GM21576 (cell line): Measurements from ENCODE around the gene KCNE1.
"Not testable (repeated sequence)": the region's sequence is repeated elsewhere in the genome, so short reads cannot be mapped to it uniquely, and the experiment has no call there.

ENCODE experiments used
- ATAC-seq: cut with Tn5 transposase; IDR thresholded peaks from one replicate; pipeline ENCODE4 v1.9.1; 2021; ENCODE audit warnings: mild to moderate bottlenecking, moderate library complexity; ENCODE audit not compliant: unreplicated experiment

KCNE1 gene

GRCh38 chr21:34428441-34428840 is 83.6 kb downstream of the KCNE1 start:
- not testable (repeated sequence) for ATAC-seq

DNA sequence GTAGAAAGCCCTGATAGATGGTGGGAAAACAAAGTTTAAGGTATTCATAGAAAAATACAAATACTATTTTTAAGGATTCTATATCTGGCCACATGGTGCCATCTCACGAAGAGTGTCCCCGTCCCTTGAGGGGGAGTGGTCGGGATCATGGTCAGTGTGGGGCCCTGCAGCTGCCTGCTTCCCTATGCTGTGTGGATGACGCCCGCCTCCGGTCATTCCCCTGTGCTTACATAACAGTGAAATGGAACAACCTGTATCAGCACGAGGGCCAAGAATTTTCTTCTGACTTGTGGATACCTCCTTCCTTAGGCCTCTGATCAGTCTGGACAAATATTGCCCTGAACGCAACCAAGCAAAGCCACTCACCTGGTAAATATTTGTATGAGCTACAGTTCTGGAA is 84.7 kb downstream of the KCNE1 start:
- not testable (repeated sequence) for ATAC-seq

GRCh38 chr21:34423805-34424204 is 88.2 kb downstream of the KCNE1 start, which contains the start of gene SMIM34:
SMIM34 (minus strand) TSS chr21:34423951; CDS start chr21:34423839, 112 bp downstream.
- not testable (repeated sequence) for ATAC-seq

DNA sequence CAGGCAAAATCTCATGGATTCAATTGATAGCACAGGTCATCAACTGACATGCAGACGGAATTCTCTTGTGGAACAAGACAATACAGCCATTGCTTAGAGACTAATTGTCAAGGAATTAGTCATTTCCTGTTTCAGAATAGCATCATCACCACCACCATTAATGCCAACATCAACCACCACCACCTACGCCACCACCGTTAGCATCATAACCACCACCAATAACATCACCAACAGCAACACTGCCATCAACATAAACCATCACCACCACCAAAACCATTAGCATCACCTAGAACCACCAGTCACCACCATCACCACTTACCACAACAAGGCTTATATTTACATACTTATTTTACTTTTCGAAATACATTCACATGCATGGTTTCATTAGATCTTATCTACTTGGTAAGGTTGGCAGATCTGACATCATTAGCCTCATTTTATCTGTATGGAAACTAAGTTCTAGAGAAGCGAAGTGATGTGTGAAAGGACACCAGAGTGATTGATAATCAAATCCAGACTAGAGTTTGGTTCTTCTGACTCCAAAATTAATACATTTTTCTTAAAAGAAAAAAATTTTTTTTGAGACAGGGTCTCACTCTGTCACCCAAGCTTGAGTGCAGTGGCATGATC is 94.4 kb downstream of the KCNE1 start:
- not testable (repeated sequence) for ATAC-seq

DNA sequence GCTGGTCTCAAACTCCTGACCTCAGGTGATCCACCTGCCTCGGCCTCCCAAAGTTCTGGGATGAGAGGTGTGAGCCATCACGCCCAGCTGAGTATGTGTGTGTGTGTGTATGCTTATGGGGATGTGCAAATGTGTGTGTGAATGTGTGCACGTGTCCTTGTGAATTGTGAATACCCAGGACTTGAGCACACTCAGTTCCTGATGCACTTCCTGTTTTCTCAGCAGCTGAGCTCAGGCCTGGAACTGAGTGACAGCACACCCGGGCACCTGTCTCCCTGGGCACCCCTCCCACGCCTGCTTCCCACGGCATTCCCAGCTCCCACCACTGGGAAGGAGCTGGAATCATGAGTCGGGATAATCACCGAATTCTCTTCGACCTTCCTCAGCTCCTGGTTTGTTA is 104.7 kb downstream of the KCNE1 start:
- ATAC-seq: not testable (repeated sequence)

- not testable (repeated sequence) for ATAC-seq
These were observed 105.3 kb downstream of the KCNE1 start for GRCh38 chr21:34406676-34407075.

DNA sequence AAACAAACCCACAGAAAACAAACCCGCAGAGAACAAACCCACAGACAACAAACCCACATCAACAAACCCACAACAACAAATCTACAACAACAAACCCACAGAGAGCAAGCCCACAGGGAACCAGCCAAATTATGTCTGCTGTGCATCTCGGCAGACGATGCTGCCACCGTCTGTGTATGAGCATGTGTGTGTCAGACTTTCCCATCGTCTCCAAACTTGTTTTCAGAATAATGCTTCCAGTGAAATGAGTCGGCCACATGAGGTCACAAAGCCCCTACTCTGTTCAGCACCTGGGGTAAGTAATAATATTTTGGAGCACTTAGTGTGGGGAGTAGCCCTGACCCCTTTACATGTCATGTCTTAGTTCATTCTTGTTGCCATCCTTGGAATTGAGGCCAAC is 105.9 kb downstream of the KCNE1 start:
- ATAC-seq: not testable (repeated sequence)

GRCh38 chr21:34405686-34406085 is 106.3 kb downstream of the KCNE1 start:
- not testable (repeated sequence) for ATAC-seq

DNA sequence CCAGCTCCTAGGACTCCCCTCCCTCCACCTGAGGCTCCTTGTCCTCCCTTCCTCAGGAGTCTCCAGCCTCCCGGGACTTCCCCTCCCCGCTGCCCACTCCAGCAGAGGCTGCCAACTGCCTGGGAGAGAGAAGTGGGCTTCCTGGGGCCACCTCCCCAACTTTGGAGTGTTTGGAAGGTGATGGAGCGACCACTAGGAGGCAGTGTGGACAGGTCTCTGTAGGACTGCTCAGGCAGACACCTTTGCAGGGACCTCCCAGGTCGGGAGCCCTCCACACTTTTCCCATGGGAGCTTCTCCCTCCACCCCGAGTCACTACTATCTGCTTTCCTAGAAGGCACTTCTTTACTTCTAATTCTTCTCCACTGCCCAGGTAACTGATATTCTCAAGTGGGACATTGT is 107.3 kb downstream of the KCNE1 start:
- ATAC-seq: not testable (repeated sequence)

GRCh38 chr21:34400522-34400921 is 111.5 kb downstream of the KCNE1 start:
- ATAC-seq: not testable (repeated sequence)
